OCI-LY3 (cell line): Measurements from ENCODE around the gene ADPGK.

Source experiments
- H2AFZ ChIP-seq: fragments of 200-600, 300-600 bp; shearing (Covaris generic); 2 replicates; pipeline ENCODE4 v1.6.0; 2014; ENCODE audit warnings: antibody characterized with exemption, low read depth, low read length
- H3K27ac ChIP-seq: fragments of 200-600, 300-600 bp; sonication (generic); 2 replicates; pipeline ENCODE4 v1.5.1; 2014; ENCODE audit warnings: mild to moderate bottlenecking, low read length, moderate library complexity, mixed read lengths
- H3K27me3 ChIP-seq: fragments of 200-600, 300-600 bp; sonication (generic); 2 replicates; pipeline ENCODE4 v1.6.1; 2014; ENCODE audit warnings: low read depth, low read length, mixed read lengths
- H3K36me3 ChIP-seq: fragments of 200-600, 300-600 bp; sonication (generic); replicated peaks from 2 replicates; pipeline ENCODE3; 2014; ENCODE audit warnings: low read depth, low read length, mixed read lengths
- H3K4me1 ChIP-seq: fragments of 300-600, 200-600 bp; sonication (generic); 2 replicates; pipeline ENCODE4 v1.6.1; 2014; ENCODE audit warnings: low read length, mixed read lengths
- H3K4me2 ChIP-seq: fragments of 200-600, 300-600 bp; sonication (generic); 2 replicates; pipeline ENCODE4 v1.6.1; 2014; ENCODE audit warnings: low read length, mixed read lengths
- H3K4me3 ChIP-seq: fragments of 300-600, 200-600 bp; sonication (generic); 2 replicates; pipeline ENCODE4 v1.5.1; 2014; ENCODE audit warnings: antibody characterized with exemption, mild to moderate bottlenecking, low read length, moderate library complexity
- H3K79me2 ChIP-seq: fragments of 300-600, 200-600 bp; shearing (Covaris generic); 2 replicates; pipeline ENCODE4 v1.6.1; 2014; ENCODE audit warnings: mild to moderate bottlenecking, low read length, mixed read lengths
- H3K9ac ChIP-seq: fragments of 300-600, 200-600 bp; shearing (Covaris generic); 2 replicates; pipeline ENCODE4 v1.6.0; 2014; ENCODE audit warnings: mild to moderate bottlenecking, low read length, moderate library complexity
- H3K9me3 ChIP-seq: fragments of 200-600, 300-600 bp; shearing (Covaris generic); 2 replicates; pipeline ENCODE4 v1.6.1; 2014; ENCODE audit warnings: low read length, mixed read lengths; ENCODE audit not compliant: insufficient read depth
- H4K20me1 ChIP-seq: fragments of 200-600, 300-600 bp; sonication (generic); 2 replicates; pipeline ENCODE4 v1.6.1; 2016; ENCODE audit warnings: low read length, mixed read lengths; ENCODE audit not compliant: insufficient read depth
- EZH2phosphoT487 ChIP-seq: fragments of 200-600 bp; shearing (Covaris generic); IDR thresholded peaks from 2 replicates; pipeline ENCODE4 v1.6.1; 2018; ENCODE audit warnings: antibody characterized with exemption, mixed run types, low read depth
- TF ChIP-seq, protein P1 (sequence below): fragments of 200-600, 300-600 bp; sonication (generic); IDR thresholded peaks from 2 replicates; pipeline ENCODE4 v1.5.1; 2014; ENCODE audit warnings: antibody characterized with exemption, low read length, low read depth

ADPGK gene

DNA sequence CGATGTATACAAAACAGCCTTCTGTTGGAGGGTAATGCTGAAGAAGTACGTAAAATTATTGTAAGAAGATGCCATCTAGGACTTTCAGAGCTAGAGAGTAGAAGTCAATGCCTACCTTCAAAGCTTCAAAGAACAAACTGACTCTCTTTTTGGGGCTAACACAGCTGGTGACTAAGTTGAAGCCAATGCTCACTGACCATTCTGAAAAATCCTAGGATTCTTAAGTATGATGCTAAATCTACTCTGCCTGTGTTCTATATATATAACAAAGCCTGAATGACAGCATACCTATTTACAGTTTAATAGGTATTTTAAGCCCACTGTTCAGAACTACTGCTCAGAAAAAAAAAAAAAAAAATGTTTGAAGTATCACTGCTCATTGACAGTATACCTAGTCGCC is 18.9 kb downstream of the ADPGK start:
- H4K20me1 ChIP-seq: peaks cover 21% of the 10 kb centered on the region
- H3K27ac ChIP-seq: no peak overlapping the region
- H3K9ac ChIP-seq: no peak overlapping the region
- H3K9me3 ChIP-seq: peaks cover 19% of the 10 kb centered on the region; the same call in 1 of the 2 replicates
- H2AFZ ChIP-seq: no peak overlapping the region
- peaks cover 92% of the 10 kb centered on the region for H3K79me2 ChIP-seq
- no peaks in the 10 kb centered on the region for H3K4me1 ChIP-seq
- TF ChIP-seq EZH2phosphoT487: no peak
- TF ChIP-seq, protein P1, sequence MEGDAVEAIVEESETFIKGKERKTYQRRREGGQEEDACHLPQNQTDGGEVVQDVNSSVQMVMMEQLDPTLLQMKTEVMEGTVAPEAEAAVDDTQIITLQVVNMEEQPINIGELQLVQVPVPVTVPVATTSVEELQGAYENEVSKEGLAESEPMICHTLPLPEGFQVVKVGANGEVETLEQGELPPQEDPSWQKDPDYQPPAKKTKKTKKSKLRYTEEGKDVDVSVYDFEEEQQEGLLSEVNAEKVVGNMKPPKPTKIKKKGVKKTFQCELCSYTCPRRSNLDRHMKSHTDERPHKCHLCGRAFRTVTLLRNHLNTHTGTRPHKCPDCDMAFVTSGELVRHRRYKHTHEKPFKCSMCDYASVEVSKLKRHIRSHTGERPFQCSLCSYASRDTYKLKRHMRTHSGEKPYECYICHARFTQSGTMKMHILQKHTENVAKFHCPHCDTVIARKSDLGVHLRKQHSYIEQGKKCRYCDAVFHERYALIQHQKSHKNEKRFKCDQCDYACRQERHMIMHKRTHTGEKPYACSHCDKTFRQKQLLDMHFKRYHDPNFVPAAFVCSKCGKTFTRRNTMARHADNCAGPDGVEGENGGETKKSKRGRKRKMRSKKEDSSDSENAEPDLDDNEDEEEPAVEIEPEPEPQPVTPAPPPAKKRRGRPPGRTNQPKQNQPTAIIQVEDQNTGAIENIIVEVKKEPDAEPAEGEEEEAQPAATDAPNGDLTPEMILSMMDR: no peak
- H3K27me3 ChIP-seq: no peaks in the 10 kb centered on the region
- H3K4me2 ChIP-seq: no peak overlapping the region
- H3K36me3 ChIP-seq: peaks cover 72% of the 10 kb centered on the region
- H3K4me3 ChIP-seq: no peak overlapping the region

DNA sequence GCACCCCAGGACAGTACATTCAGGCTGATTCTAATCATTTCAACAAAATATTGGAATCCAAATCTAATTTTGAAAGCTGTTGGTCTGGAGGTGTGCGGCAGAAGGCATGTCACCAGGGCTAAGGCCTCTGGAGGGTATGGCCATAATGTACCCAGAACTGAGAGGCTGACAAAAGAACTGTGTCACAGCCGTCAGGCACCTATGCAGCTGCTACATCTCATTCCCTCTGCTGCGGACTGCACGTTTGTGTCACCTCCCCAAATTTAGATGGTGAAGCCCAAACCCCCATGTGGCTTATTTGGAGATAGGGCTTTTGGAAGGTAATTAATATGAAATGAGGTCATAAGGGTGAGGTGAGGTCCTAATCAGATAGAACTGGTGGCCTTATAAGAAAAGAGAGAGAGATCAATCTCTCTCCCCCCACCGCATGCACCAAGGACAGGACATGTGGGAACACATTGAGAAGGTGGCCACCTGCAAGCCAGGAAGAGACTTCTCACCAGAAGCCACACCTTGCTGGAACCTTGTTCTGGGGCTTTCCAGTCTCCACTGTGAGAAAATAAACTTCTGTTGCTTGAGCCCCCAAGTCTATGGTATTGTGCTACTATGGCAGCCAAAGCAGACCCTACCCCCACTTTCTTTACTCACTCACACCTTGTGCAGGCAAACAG is 22.8 kb downstream of the ADPGK start:
- peaks cover 64% of the 10 kb centered on the region for H3K36me3 ChIP-seq
- no peaks in the 10 kb centered on the region for H3K9me3 ChIP-seq
- H3K4me1 ChIP-seq: no peaks in the 10 kb centered on the region
- peaks cover 63% of the 10 kb centered on the region for H3K79me2 ChIP-seq
- H3K9ac ChIP-seq: no peak overlapping the region
- H4K20me1 ChIP-seq: peaks cover 14% of the 10 kb centered on the region
- H3K27ac ChIP-seq: no peak overlapping the region
- H2AFZ ChIP-seq: no peak overlapping the region
- no peak overlapping the region for H3K4me3 ChIP-seq
- no peak for TF ChIP-seq EZH2phosphoT487
- TF ChIP-seq, protein P1: no peak
- H3K27me3 ChIP-seq: no peaks in the 10 kb centered on the region
- H3K4me2 ChIP-seq: no peak overlapping the region

DNA sequence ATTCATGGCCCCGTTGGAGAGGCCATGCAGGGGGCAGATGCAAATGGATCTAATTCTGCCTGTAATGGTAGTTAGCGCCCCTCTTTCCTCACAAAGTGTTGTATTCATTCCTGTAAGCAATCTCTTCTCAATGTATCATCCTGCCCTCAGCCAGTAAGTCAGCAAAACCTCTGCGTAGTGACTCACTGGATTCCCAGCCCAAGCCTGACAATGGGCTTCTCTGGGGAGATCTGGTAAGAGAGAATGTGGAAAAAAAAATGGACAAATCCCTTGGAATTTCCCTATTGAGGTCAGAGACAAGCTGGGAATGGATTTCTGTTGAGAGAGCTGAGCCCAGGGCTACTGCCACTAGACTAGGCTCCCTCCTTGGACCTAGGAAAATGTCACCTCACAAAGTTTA is 25.4 kb downstream of the ADPGK start:
- peaks cover 8% of the 10 kb centered on the region for H4K20me1 ChIP-seq
- H3K4me3 ChIP-seq: no peak overlapping the region
- H3K4me2 ChIP-seq: no peak overlapping the region
- H2AFZ ChIP-seq: no peak overlapping the region
- peaks cover 38% of the 10 kb centered on the region for H3K79me2 ChIP-seq
- H3K9ac ChIP-seq: no peak overlapping the region
- no peaks in the 10 kb centered on the region for H3K9me3 ChIP-seq
- H3K36me3 ChIP-seq: peaks cover 79% of the 10 kb centered on the region
- H3K27ac ChIP-seq: no peak overlapping the region
- no peaks in the 10 kb centered on the region for H3K4me1 ChIP-seq
- TF ChIP-seq EZH2phosphoT487: no peak
- TF ChIP-seq, protein P1: no peak
- H3K27me3 ChIP-seq: no peaks in the 10 kb centered on the region

DNA sequence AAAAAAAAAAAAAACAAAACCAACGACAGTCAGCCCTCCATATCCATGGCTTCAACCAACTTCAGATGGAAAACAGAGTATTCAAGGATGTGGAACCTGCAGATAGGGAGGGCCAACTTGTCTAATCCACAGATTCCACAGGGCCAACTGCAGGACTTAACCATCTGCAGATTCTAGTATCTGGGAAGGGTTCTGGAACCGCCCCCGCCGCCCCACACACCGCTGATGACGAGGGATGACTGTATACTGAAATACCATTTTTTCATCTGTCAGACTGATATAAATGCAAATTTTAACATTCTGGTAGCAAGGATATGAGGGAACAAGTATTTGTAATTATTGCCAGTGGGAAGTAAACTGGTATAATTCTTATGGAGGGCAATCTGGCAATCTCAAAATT is 29.5 kb downstream of the ADPGK start:
- no peak for TF ChIP-seq EZH2phosphoT487
- TF ChIP-seq, protein P1: no peak
- H3K4me2 ChIP-seq: no peak overlapping the region
- peaks cover 6% of the 10 kb centered on the region; the same call in 1 of the 2 replicates for H3K79me2 ChIP-seq
- no peaks in the 10 kb centered on the region for H3K27me3 ChIP-seq
- H3K4me1 ChIP-seq: no peaks in the 10 kb centered on the region
- H2AFZ ChIP-seq: no peak overlapping the region
- H3K36me3 ChIP-seq: peaks cover 85% of the 10 kb centered on the region
- no peaks in the 10 kb centered on the region for H4K20me1 ChIP-seq
- H3K9ac ChIP-seq: no peak overlapping the region
- H3K9me3 ChIP-seq: no peaks in the 10 kb centered on the region
- no peak overlapping the region for H3K4me3 ChIP-seq
- H3K27ac ChIP-seq: no peak overlapping the region
